ENCODE data around the gene NQO1.

- TF ChIP-seq, protein P1, sequence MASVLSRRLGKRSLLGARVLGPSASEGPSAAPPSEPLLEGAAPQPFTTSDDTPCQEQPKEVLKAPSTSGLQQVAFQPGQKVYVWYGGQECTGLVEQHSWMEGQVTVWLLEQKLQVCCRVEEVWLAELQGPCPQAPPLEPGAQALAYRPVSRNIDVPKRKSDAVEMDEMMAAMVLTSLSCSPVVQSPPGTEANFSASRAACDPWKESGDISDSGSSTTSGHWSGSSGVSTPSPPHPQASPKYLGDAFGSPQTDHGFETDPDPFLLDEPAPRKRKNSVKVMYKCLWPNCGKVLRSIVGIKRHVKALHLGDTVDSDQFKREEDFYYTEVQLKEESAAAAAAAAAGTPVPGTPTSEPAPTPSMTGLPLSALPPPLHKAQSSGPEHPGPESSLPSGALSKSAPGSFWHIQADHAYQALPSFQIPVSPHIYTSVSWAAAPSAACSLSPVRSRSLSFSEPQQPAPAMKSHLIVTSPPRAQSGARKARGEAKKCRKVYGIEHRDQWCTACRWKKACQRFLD (CRISPR knock-in tag; IDR thresholded peaks at IDR 0.05), result no peak
- TF ChIP-seq RHOXF2B (CRISPR knock-in tag; conservative IDR thresholded peaks at IDR 0.05), result no peak
Measured at GRCh38 chr16:69703638-69704037, 22.7 kb downstream of the NQO1 start.

All from K562 (cell line).